ENCODE measurements around the gene PTPRD.

The PTPRD gene

GRCh38 chr9:9284201-9284600 is 1328.6 kb downstream of the PTPRD start:
- Mint-ChIP-seq H3K4me1 (ENCODE audit: low read depth) (no peaks in the 10 kb centered on the region), H3K27me3 (no peaks in the 10 kb centered on the region), H3K36me3 (ENCODE audit: low read depth) (no peaks in the 10 kb centered on the region), H3K4me3 (no peak overlapping the region), H3K9me3 (no peaks in the 10 kb centered on the region), H3K27ac (no peak overlapping the region)

- Mint-ChIP-seq H3K4me1 (ENCODE audit: low read depth) (no peaks in the 10 kb centered on the region), H3K27me3 (no peaks in the 10 kb centered on the region), H3K36me3 (ENCODE audit: low read depth) (no peaks in the 10 kb centered on the region), H3K27ac (no peak overlapping the region), H3K9me3 (no peaks in the 10 kb centered on the region), H3K4me3 (no peak overlapping the region)
Observed at GRCh38 chr9:9283159-9283986, 1329.4 kb downstream of the PTPRD start.

- Mint-ChIP-seq H3K27me3 (no peaks in the 10 kb centered on the region), H3K9me3 (peaks cover under 1% of the 10 kb centered on the region), H3K36me3 (ENCODE audit: low read depth) (no peaks in the 10 kb centered on the region), H3K4me3 (no peak overlapping the region), H3K4me1 (ENCODE audit: low read depth) (no peaks in the 10 kb centered on the region), H3K27ac (no peak overlapping the region)
Observed at GRCh38 chr9:9275601-9276000, 1337.2 kb downstream of the PTPRD start.

DNA sequence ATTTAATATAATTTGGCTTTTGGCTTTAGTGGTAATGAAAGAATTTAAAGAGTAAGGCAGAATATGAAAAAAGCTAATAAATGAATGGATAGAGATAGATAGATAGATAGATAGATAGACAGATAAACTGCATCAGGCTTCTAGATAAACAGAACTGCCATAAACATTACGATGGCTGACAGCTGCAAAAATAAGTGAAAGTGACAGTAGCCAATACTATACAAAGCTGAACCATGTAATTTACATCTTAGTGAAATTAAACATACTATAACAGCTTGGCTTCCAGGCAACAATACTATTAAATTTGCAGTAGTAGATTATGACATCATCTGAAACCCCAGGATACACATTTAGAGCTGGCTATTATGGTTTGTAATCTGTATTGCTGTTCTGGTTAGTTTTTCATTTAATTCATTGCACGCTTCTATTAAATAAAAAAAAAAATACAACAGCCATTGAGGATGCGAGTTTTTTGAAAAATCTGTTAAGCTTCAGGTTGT is 1354.8 kb downstream of the PTPRD start:
- H3K4me3 Mint-ChIP-seq = no peak overlapping the region

GRCh38 chr9:9246726-9247125 is 1366.1 kb downstream of the PTPRD start:
- no peaks in the 10 kb centered on the region for H3K9me3 Mint-ChIP-seq
- no peak overlapping the region for H3K4me3 Mint-ChIP-seq
- no peaks in the 10 kb centered on the region for H3K36me3 Mint-ChIP-seq (ENCODE audit: low read depth)
- no peak overlapping the region for H3K27ac Mint-ChIP-seq
- H3K27me3 Mint-ChIP-seq = no peaks in the 10 kb centered on the region
- H3K4me1 Mint-ChIP-seq (ENCODE audit: low read depth) = no peaks in the 10 kb centered on the region

More for the DNA sequence above, 1354.8 kb downstream of the PTPRD start:
- Mint-ChIP-seq H3K27me3 (no peaks in the 10 kb centered on the region), H3K27ac (no peak overlapping the region), H3K4me1 (ENCODE audit: low read depth) (no peaks in the 10 kb centered on the region), H3K36me3 (ENCODE audit: low read depth) (no peaks in the 10 kb centered on the region), H3K9me3 (no peaks in the 10 kb centered on the region)

DNA sequence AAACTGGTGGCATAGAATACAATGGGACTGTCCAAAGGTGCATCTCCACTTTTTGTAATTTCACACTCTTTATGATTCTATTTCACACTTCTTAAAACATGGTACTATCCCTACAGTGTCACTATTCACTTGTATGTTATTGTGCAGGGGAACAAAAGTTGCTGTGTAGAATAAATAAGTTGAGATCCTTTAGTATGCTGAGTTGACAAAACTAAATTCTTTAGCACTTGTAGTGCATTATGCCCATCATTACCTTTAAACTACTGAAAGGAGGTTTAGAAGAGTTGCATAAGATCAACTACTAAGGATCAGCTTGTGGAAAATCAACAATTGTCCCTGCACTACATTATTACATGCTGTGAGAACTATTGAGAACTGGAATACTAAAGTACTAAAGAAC is 1380.9 kb downstream of the PTPRD start:
- no peak overlapping the region for H3K27ac Mint-ChIP-seq
- H3K27me3 Mint-ChIP-seq = no peaks in the 10 kb centered on the region
- H3K4me3 Mint-ChIP-seq = no peak overlapping the region
- H3K4me1 Mint-ChIP-seq (ENCODE audit: low read depth) = no peaks in the 10 kb centered on the region
- no peaks in the 10 kb centered on the region for H3K36me3 Mint-ChIP-seq (ENCODE audit: low read depth)
- H3K9me3 Mint-ChIP-seq = peaks cover 17% of the 10 kb centered on the region

DNA sequence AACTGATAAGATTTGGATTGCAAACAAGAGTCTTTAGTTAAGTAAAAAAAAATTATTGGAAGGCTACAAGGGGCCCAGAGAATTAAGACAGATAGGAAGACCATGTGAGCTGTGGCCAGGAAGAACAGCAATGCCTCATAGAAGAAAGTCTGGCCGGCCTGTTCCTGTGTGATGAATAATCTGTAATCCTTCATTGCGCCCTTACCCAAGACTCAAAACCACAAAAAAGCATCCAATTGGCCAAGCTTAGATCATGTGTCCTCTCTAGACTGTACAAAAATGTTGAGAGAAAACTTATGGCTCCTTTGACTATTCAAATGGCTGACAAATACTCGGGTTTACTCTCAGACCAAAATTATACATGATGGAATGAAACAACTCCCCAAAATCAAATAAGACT is 1383.5 kb downstream of the PTPRD start:
- no peaks in the 10 kb centered on the region for H3K36me3 Mint-ChIP-seq (ENCODE audit: low read depth)
- H3K27ac Mint-ChIP-seq = no peak overlapping the region
- no peak overlapping the region for H3K4me3 Mint-ChIP-seq
- H3K27me3 Mint-ChIP-seq = no peaks in the 10 kb centered on the region
- H3K4me1 Mint-ChIP-seq (ENCODE audit: low read depth) = no peaks in the 10 kb centered on the region
- peaks cover 8% of the 10 kb centered on the region for H3K9me3 Mint-ChIP-seq

DNA sequence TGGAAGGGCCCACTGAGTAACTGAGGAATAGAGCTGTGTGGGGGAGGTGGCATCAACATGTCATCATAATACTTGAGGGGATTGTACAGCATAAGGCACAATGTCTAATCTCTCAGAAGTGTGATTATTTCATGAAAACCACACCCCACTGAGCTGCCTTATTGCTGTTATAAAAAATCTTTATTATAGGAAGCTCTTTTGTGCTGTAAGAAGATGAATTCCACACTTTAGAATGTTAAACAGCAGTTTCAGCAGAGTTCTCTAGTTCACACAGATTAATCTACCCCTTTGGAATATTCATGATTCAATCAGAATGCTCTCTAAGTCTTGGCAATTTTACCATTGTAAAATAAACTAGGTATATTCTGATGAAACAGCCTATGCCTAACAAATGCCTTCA is 1389.6 kb downstream of the PTPRD start:
- H3K4me3 Mint-ChIP-seq = no peak overlapping the region
- H3K4me1 Mint-ChIP-seq (ENCODE audit: low read depth) = no peaks in the 10 kb centered on the region
- no peaks in the 10 kb centered on the region for H3K27me3 Mint-ChIP-seq
- no peak overlapping the region for H3K27ac Mint-ChIP-seq
- H3K9me3 Mint-ChIP-seq = no peaks in the 10 kb centered on the region
- no peaks in the 10 kb centered on the region for H3K36me3 Mint-ChIP-seq (ENCODE audit: low read depth)

DNA sequence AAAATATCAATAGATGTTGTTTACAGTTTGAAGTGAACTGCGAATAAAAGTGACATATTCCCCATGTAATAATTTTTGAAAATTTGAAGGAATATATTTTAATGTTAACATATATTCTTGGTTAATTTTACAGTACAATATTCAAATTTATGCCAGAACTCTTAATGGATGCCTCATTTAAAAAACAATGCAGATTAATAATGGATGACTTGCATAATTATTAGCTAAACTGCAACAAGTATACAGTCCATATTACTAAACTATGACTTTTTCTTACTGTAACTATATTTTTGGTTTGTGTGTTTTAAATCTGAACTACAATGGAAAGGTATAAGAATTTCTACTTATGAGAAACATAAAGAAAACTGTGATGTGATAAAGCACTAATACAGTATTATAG is 1390.1 kb downstream of the PTPRD start:
- Mint-ChIP-seq H3K9me3 (no peaks in the 10 kb centered on the region), H3K4me3 (no peak overlapping the region), H3K4me1 (ENCODE audit: low read depth) (no peaks in the 10 kb centered on the region), H3K27ac (no peak overlapping the region), H3K27me3 (no peaks in the 10 kb centered on the region), H3K36me3 (ENCODE audit: low read depth) (no peaks in the 10 kb centered on the region)

- peaks cover 3% of the 10 kb centered on the region for H3K9me3 Mint-ChIP-seq
- H3K4me3 Mint-ChIP-seq = no peak overlapping the region
- H3K27ac Mint-ChIP-seq = no peak overlapping the region
- no peaks in the 10 kb centered on the region for H3K27me3 Mint-ChIP-seq
- no peaks in the 10 kb centered on the region for H3K36me3 Mint-ChIP-seq (ENCODE audit: low read depth)
- H3K4me1 Mint-ChIP-seq (ENCODE audit: low read depth) = no peaks in the 10 kb centered on the region
Observed at GRCh38 chr9:9216934-9217333, 1395.9 kb downstream of the PTPRD start.

DNA sequence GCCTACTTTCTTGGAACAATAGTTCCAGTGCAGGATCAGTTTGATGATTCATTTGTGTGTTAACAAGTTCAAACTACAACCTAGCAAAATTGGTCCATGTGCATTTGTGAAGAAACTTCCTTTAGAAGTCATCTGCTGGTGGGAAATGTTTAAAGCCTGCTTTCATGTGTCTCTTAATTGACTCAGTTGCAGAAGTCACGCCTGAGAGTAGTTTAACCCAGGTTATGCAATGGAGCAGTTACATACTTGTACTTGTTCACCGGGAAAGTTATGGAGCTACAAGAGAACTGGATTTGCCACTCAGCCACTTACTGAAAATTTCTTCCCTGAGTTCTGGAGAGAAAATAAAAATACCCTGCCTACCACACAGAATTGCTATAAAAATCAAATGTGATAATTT is 1397.8 kb downstream of the PTPRD start:
- Mint-ChIP-seq H3K4me1 (ENCODE audit: low read depth) (no peaks in the 10 kb centered on the region), H3K36me3 (ENCODE audit: low read depth) (no peaks in the 10 kb centered on the region), H3K27me3 (no peaks in the 10 kb centered on the region), H3K27ac (no peak overlapping the region), H3K4me3 (no peak overlapping the region), H3K9me3 (peaks cover 3% of the 10 kb centered on the region)

- Mint-ChIP-seq H3K27me3 (no peaks in the 10 kb centered on the region), H3K4me1 (ENCODE audit: low read depth) (no peaks in the 10 kb centered on the region), H3K4me3 (no peak overlapping the region), H3K27ac (no peak overlapping the region), H3K9me3 (peaks cover 3% of the 10 kb centered on the region), H3K36me3 (ENCODE audit: low read depth) (no peaks in the 10 kb centered on the region)
Observed at GRCh38 chr9:9214066-9214465, 1398.7 kb downstream of the PTPRD start.

- Mint-ChIP-seq H3K4me3 (no peak overlapping the region), H3K27ac (no peak overlapping the region), H3K4me1 (ENCODE audit: low read depth) (no peaks in the 10 kb centered on the region)
Observed at GRCh38 chr9:9212963-9213362, 1399.8 kb downstream of the PTPRD start.

GRCh38 chr9:9202276-9202675 is 1410.5 kb downstream of the PTPRD start:
- no peak overlapping the region for H3K4me3 Mint-ChIP-seq
- peaks cover 6% of the 10 kb centered on the region for H3K9me3 Mint-ChIP-seq
- H3K27ac Mint-ChIP-seq = no peak overlapping the region
- H3K36me3 Mint-ChIP-seq (ENCODE audit: low read depth) = no peaks in the 10 kb centered on the region
- no peaks in the 10 kb centered on the region for H3K4me1 Mint-ChIP-seq (ENCODE audit: low read depth)
- H3K27me3 Mint-ChIP-seq = no peaks in the 10 kb centered on the region

More at GRCh38 chr9:9212963-9213362, 1399.8 kb downstream of the PTPRD start:
- H3K36me3 Mint-ChIP-seq (ENCODE audit: low read depth) = no peaks in the 10 kb centered on the region
- no peaks in the 10 kb centered on the region for H3K27me3 Mint-ChIP-seq
- H3K9me3 Mint-ChIP-seq = peaks cover 3% of the 10 kb centered on the region

DNA sequence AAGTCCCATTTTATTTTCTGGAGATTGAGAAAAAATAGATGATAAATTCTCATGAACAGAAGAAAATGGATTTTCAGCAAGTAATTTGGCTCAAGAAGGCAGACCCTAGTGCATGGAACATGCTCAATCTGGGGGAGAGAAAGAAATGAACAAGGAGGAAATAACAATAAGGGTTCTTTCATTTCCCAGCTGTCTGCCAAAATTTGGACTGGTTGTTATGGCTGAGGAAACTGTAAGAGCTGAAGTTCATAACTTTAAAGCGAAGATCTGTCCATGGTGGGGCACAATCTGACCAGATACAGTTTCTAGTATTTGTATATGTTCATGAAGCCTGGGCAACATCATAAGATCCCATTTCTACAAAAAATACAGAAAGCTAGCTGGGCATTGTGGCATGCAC is 1426.7 kb downstream of the PTPRD start:
- Mint-ChIP-seq H3K4me3 (no peak overlapping the region), H3K36me3 (ENCODE audit: low read depth) (no peaks in the 10 kb centered on the region), H3K4me1 (ENCODE audit: low read depth) (no peaks in the 10 kb centered on the region), H3K27ac (no peak overlapping the region), H3K9me3 (peaks cover 12% of the 10 kb centered on the region), H3K27me3 (no peaks in the 10 kb centered on the region)

DNA sequence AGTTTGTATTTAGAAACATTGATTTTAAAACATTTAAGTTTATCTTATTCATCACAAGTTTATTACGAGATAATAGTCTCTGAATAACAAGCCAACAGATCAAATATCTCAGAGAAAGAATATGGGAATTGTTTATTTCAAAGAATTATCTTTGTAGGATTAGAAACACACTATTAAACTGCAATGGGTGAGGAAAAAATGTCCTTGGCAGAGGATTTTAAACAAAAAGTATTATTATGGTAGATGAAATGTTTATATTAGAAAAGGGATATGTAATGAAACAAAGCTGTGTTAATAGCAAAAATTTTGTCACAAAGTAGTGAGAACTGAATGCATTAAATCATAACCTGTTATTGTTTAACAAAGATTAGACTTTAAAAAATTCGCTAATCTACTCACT is 1430.4 kb downstream of the PTPRD start:
- no peak overlapping the region for H3K27ac Mint-ChIP-seq
- peaks cover 5% of the 10 kb centered on the region for H3K9me3 Mint-ChIP-seq
- H3K4me1 Mint-ChIP-seq (ENCODE audit: low read depth) = no peaks in the 10 kb centered on the region
- H3K36me3 Mint-ChIP-seq (ENCODE audit: low read depth) = no peaks in the 10 kb centered on the region
- H3K27me3 Mint-ChIP-seq = no peaks in the 10 kb centered on the region
- H3K4me3 Mint-ChIP-seq = no peak overlapping the region
